K562 (cell line): ENCODE results near the gene TCF21. TPM values are rescaled to one million over a fixed set of nuclear protein-coding genes. Genes with fewer than 3 reads are reported as not detected.

Source experiments
- ATAC-seq: fragments of 200-7000 bp; cut with Tn5 transposase; 3 replicates; pipeline ENCODE4 v1.9.1; 2020; ENCODE audit warnings: moderate library complexity
- BruUV-seq: library from RNA; stranded (reverse); fragments of 400-500 nt; replicated peaks from 2 replicates; lab custom pipeline; 2021; lab: Mats Ljungman, UMichigan
- CTCF ChIA-PET: fragments of 300-600 bp; formaldehyde crosslinking; extraction: SDS; loops from one replicate; lab custom pipeline; 2021; ENCODE audit warnings: low intra/inter-chr PET ratio; lab: Yijun Ruan, JAX
- POLR2A ChIA-PET: fragments of 300-600, 350-650 bp; sonication (Branson Sonifier 250); formaldehyde crosslinking; extraction: SDS; loops from one replicate; lab custom pipeline; 2021; ENCODE audit warnings: antibody characterized with exemption, inconsistent platforms; lab: Yijun Ruan, JAX
- DNase-seq, 4 experiments: peaks; one replicate each; pipeline versions ENCODE4 v3.0.0 to v3.0.0-alpha.2; 2011 to 2018; ENCODE audit warnings: low spot score in 3 of 4, mixed read lengths in 3 of 4; ENCODE audit errors: extremely low read depth in 1 of 4
- FAIRE-seq: peaks from 2 replicates; lab custom pipeline; 2011; peaks lifted over from hg19 to GRCh38; lab: Jason Lieb, UNC
- H2AFZ ChIP-seq: 2 replicates; pipeline ENCODE4 v1.6.0; 2011; ENCODE audit warnings: low read depth, low read length, control low read depth, inconsistent platforms
- H3K27ac ChIP-seq: fragments of 200-600 bp; 3 replicates; pipeline ENCODE4 v1.8.0; 2011; ENCODE audit warnings: low read depth, mild to moderate bottlenecking, control low read depth, inconsistent platforms, low read length, moderate library complexity, mixed read lengths; ENCODE audit errors: extremely low read depth
- H3K27me3 ChIP-seq, 2 experiments: fragments of 300-600 bp in 1 of 2; 2 replicates in 1 of 2; 3 replicates in 1 of 2; pipeline versions ENCODE4 v1.6.0 to v1.8.0; 2011; ENCODE audit warnings: inconsistent platforms in 2 of 2, low read length in 2 of 2, mild to moderate bottlenecking in 1 of 2, mixed read lengths in 1 of 2, moderate library complexity in 1 of 2; ENCODE audit not compliant: control insufficient read depth in 2 of 2, insufficient read depth in 2 of 2
- H3K36me3 ChIP-seq: fragments of 300-600 bp; 3 replicates; pipeline ENCODE4 v1.8.0; 2011; ENCODE audit warnings: mild to moderate bottlenecking, low read length, inconsistent platforms; ENCODE audit not compliant: control insufficient read depth, insufficient read depth
- H3K4me1 ChIP-seq, 2 experiments: fragments of 200-600 bp in 1 of 2; replicated peaks in 1 of 2; 2 replicates in 1 of 2; 3 replicates in 1 of 2; pipeline versions ENCODE4 v1.5.1 to v1.8.0; 2011; ENCODE audit warnings: inconsistent platforms in 2 of 2, low read length in 2 of 2, mild to moderate bottlenecking in 1 of 2, mixed read lengths in 1 of 2, moderate library complexity in 1 of 2; ENCODE audit not compliant: control insufficient read depth in 2 of 2, insufficient read depth in 2 of 2
- H3K4me2 ChIP-seq: 2 replicates; pipeline ENCODE4 v1.6.1; 2011; ENCODE audit warnings: low read length, control low read depth, inconsistent platforms, mixed read lengths; ENCODE audit not compliant: insufficient read depth
- H3K4me3 ChIP-seq: fragments of 200-600 bp; sonication (generic), shearing (Covaris generic); 2 replicates; pipeline ENCODE4 v1.5.1; 2016; ENCODE audit warnings: control low read depth, inconsistent platforms
- H3K79me2 ChIP-seq: fragments of 200-600 bp; 3 replicates; pipeline ENCODE4 v1.8.0; 2011; ENCODE audit warnings: low read length, inconsistent platforms; ENCODE audit not compliant: control insufficient read depth, insufficient read depth
- H3K9ac ChIP-seq, 2 experiments: 2 replicates each; pipeline versions ENCODE4 v1.6.0 to v1.6.1; 2011; ENCODE audit warnings: low read depth in 2 of 2, low read length in 2 of 2, control low read depth in 1 of 2, inconsistent platforms in 1 of 2, mild to moderate bottlenecking in 1 of 2, mixed read lengths in 1 of 2; ENCODE audit not compliant: insufficient read depth in 1 of 2
- H3K9me1 ChIP-seq: one replicate; pipeline ENCODE4 v1.6.0; 2011; ENCODE audit warnings: inconsistent platforms, mild to moderate bottlenecking, low read length, moderate library complexity; ENCODE audit not compliant: control insufficient read depth, insufficient read depth
- H3K9me3 ChIP-seq: replicated peaks from 2 replicates; pipeline ENCODE4 v1.5.1; 2011; ENCODE audit warnings: low read depth, low read length, inconsistent platforms; ENCODE audit not compliant: control insufficient read depth, insufficient read depth
- H4K20me1 ChIP-seq: replicated peaks from 2 replicates; pipeline ENCODE4 v1.6.1; 2011; ENCODE audit warnings: low read length, inconsistent platforms, mixed read lengths; ENCODE audit not compliant: control insufficient read depth, insufficient read depth
- GTF2F1 ChIP-seq: IDR thresholded peaks from 2 replicates; pipeline ENCODE4 v1.6.1; 2011; ENCODE audit warnings: low read depth, low read length, improper control_type of control experiment
- HMGXB4 ChIP-seq: sonication (generic); formaldehyde crosslinking; IDR thresholded peaks from 2 replicates; pipeline ENCODE4 v1.8.1; 2023; ENCODE audit warnings: mild to moderate bottlenecking, missing genetic modification reagents
- IFI16 ChIP-seq: fragments of 250-450 bp; sonication (Bioruptor Pico); IDR thresholded peaks from 2 replicates; pipeline ENCODE4 v2.1.2; 2022; ENCODE audit warnings: mild to moderate bottlenecking, inconsistent platforms
- KAT7 ChIP-seq: sonication (generic); formaldehyde crosslinking; IDR thresholded peaks from 2 replicates; pipeline ENCODE4 v1.8.0; 2022; ENCODE audit warnings: missing genetic modification reagents, mild to moderate bottlenecking, borderline replicate concordance
- LEF1 ChIP-seq: fragments of 450-650 bp; IDR thresholded peaks from 2 replicates; pipeline ENCODE4 v1.6.1; 2016; ENCODE audit warnings: mild to moderate bottlenecking
- POLR2B ChIP-seq: fragments of 450-650 bp; IDR thresholded peaks from 2 replicates; pipeline ENCODE4 v1.6.1; 2018; ENCODE audit warnings: low read depth; ENCODE audit not compliant: partially characterized antibody
- PRMT5 ChIP-seq: sonication (generic); formaldehyde crosslinking; IDR thresholded peaks from 2 replicates; pipeline ENCODE4 v1.5.0; 2020; ENCODE audit warnings: missing genetic modification reagents
- TEAD1 ChIP-seq, 2 experiments: fragments of 450-650 bp in 1 of 2; sonication (generic) in 1 of 2; formaldehyde crosslinking; IDR thresholded peaks; 2 replicates each; pipeline versions ENCODE4 v1.4.0 to v1.8.0; 2020 to 2022; ENCODE audit warnings: mild to moderate bottlenecking in 2 of 2, missing genetic modification reagents in 1 of 2
- ZNF175 ChIP-seq: fragments of 200-800 bp; sonication (Bioruptor generic); IDR thresholded peaks from 2 replicates; pipeline ENCODE4 v1.6.1; 2016; ENCODE audit warnings: low read depth, mild to moderate bottlenecking, missing genetic modification characterization, missing compliant biosample characterization
- ZNF232 ChIP-seq: sonication (generic); formaldehyde crosslinking; IDR thresholded peaks from 2 replicates; pipeline ENCODE4 v1.8.0; 2022; ENCODE audit warnings: mild to moderate bottlenecking, missing genetic modification reagents
- WGBS: fragments of 100-300 bp; shearing (Covaris generic); methylation state at CpG from one replicate; pipeline ENCODE4 v1.1.6; 2016; ENCODE audit warnings: low coverage, mixed read lengths; ENCODE audit not compliant: insufficient coverage; ENCODE audit errors: missing lambda C conversion rate; 5-methylcytosine and 5-hydroxymethylcytosine counted together
- in situ Hi-C: fragments of 300-500 bp; cut with MboI; formaldehyde crosslinking; loops from 4 replicates; pipeline ENCODE4 v1.15.0; 2018; ENCODE audit warnings: inconsistent platforms, mixed read lengths
- intact Hi-C: fragments of 100-400 bp; cut with micrococcal nuclease; formaldehyde crosslinking; loops from 2 replicates; pipeline ENCODE4 v1.14.2; 2022
- polyA plus RNA-seq, 8 experiments: library from polyadenylated mRNA; depleted of rRNA in 4 of 8; stranded (reverse) in 5 of 8; unstranded in 3 of 8; fragments of >200 nt; fragmentation: Nextera tagmentation in 2 of 8; fragmentation: Illumina TruSeq in 1 of 8; extraction: Ambion mirVana in 2 of 8; extraction: Trizol in 1 of 8; gene quantifications; 2 replicates each; pipeline versions ENCODE4 v1.2.1 to v1.2.3, GENCODE V29; 2011 to 2014; ENCODE audit warnings: inconsistent platforms in 1 of 8, missing spikeins in 1 of 8
- total RNA-seq, 7 experiments: library from RNA; depleted of rRNA in 6 of 7; stranded (reverse); fragments of >200 nt in 6 of 7; fragmentation: Illumina TruSeq in 2 of 7; extraction: Trizol in 2 of 7; gene quantifications; 2 replicates each; pipeline versions ENCODE4 v1.2.1 to v1.2.3, GENCODE V29; 2011 to 2021; ENCODE audit warnings: low replicate concordance in 1 of 7

Gene TCF21
- total and polyA plus RNA-seq, 9 of the 15 experiments (the other 6 are each of a cell fraction or from before 2014, with no cell fraction given): not detected

GRCh38 chr6:133917781-133918180 is 28.9 kb downstream of the TCF21 start:
- Histone ChIP-seq H3K27me3 (no peaks in the 10 kb centered on the region; a peak in 1 of 5 replicates), H3K4me1 (no peaks in the 10 kb centered on the region), H3K9me1 (no peaks in the 10 kb centered on the region), H3K79me2 (no peaks in the 10 kb centered on the region)
- POLR2A ChIA-PET: interaction anchor here (1.3 to 1.6 kb wide), 2 partner anchors 80 to 350 kb away, joined by 3 to 4 read pairs; no protein-coding TSS in a partner anchor
- no TSS peak for BruUV-seq
- DNase-seq (no peak), ATAC-seq (no peak)
- in situ Hi-C loops: loop anchor here (25.0 kb wide), 2 partner anchors 955 to 1080 kb away; no protein-coding TSS in a partner anchor
- CTCF ChIA-PET: no interaction called here
- TF ChIP-seq GTF2F1: no peak
- no peak for TF ChIP-seq POLR2B
- no peak for TF ChIP-seq ZNF232 (CRISPR knock-in tag)
- no peak for TF ChIP-seq KAT7 (CRISPR knock-in tag)
- no peak for TF ChIP-seq PRMT5 (CRISPR knock-in tag)
- TF ChIP-seq IFI16 (CRISPR knock-in tag): no peak
- TF ChIP-seq LEF1: no peak
- TF ChIP-seq ZNF175: no peak
- TF ChIP-seq HMGXB4 (CRISPR knock-in tag): no peak
- no peak for TF ChIP-seq TEAD1 (CRISPR knock-in tag; IDR thresholded peaks at IDR 0.05)
- TF ChIP-seq, all 486 proteins: peak for 0
- no peak overlapping the region for H3K4me2 ChIP-seq
- H3K9me3 ChIP-seq: no peaks in the 10 kb centered on the region
- intact Hi-C loops: loop anchor here (2.0 to 10.0 kb wide), 4 partner anchors 733 to 1393 kb away; no protein-coding TSS in a partner anchor
- no peak overlapping the region for H3K4me3 ChIP-seq
- no peak overlapping the region for H3K9ac ChIP-seq
- H2AFZ ChIP-seq: no peak overlapping the region
- no peak for FAIRE-seq
- no peaks in the 10 kb centered on the region for H3K36me3 ChIP-seq
- no peak overlapping the region for H3K27ac ChIP-seq
- WGBS: 2% methylated on average over 4 of the region's 4 CpGs
- no peaks in the 10 kb centered on the region for H4K20me1 ChIP-seq
